Spleen (tissue), 7 donors: ENCODE data around the gene ZNF154.

Experiments used
- CTCF ChIP-seq, 11 experiments: fragments of 200-600 bp in 7 of 11; fragments of 450-650 bp in 4 of 11; sonication (generic) in 4 of 11; IDR thresholded peaks in 8 of 11; conservative IDR thresholded peaks in 3 of 11; 1 replicate in 7 of 11; 2 replicates in 4 of 11; pipeline versions ENCODE4 v1.4.0 to v1.8.0; 2016 to 2021; ENCODE audit warnings: antibody characterized with exemption in 11 of 11, inconsistent platforms in 4 of 11, mild to moderate bottlenecking in 1 of 11
- POLR2A ChIP-seq, 3 donors: fragments of 450-650 bp; IDR thresholded peaks; one replicate each; pipeline ENCODE4 v1.5.1; 2017; ENCODE audit warnings: antibody characterized with exemption in 3 of 3, mild to moderate bottlenecking in 1 of 3
- POLR2AphosphoS5 ChIP-seq, 3 donors: sonication (generic); formaldehyde crosslinking; IDR thresholded peaks; one replicate each; pipeline ENCODE4 v1.5.1; 2017; ENCODE audit warnings: antibody characterized with exemption in 3 of 3
- donor health status: DM: no; HTN: no; CAD: no; lungs with moderate emphysema.
- donor health status: DM: no; HTN: no; CAD: no.
- donor health status: DM: no; HTN: no; CAD: no.

DNA sequence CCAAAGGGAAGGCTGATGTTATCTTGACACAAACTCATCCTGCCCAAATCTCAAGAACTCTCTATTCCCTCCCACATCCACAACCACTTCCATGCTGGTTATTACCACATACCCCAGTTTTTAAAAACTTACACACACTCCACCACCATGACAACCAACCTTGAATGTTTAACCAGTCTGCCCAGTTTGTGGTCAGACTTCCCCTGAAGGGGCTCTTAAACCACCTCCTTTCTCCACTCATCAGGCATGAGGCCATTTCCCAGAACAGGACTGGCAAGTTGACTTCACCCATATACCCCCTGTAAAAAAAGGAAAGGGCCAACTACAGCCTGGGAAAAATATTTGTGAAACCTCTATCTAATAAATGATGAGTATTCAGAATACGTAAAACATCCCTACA, 52.7 kb downstream of the ZNF154 start:
- no peak for TF ChIP-seq CTCF (IDR thresholded peaks at IDR 0.05 in 8 of 11, conservative IDR thresholded peaks at IDR 0.05 in 3 of 11)
- no peak for TF ChIP-seq POLR2AphosphoS5 (IDR thresholded peaks at IDR 0.05)
- no peak for TF ChIP-seq POLR2A (IDR thresholded peaks at IDR 0.05)
